Measurements from ENCODE around the gene SLC35D3. TPM values are rescaled to one million over a fixed set of nuclear protein-coding genes. Genes with fewer than 3 reads are reported as not detected.
"Not testable (repeated sequence)": the region's sequence is repeated elsewhere in the genome, so short reads cannot be mapped to it uniquely, and the experiment has no call there.

Gene SLC35D3
- total and polyA plus RNA-seq, 8 donors, result 0.14 to 5.9 (median 0.56) TPM; not detected in 1

- H3K27ac ChIP-seq, result no peak overlapping the region
- H3K9me3 ChIP-seq, result no peaks in the 10 kb centered on the region
- DNase-seq, result no peak
- TF ChIP-seq CTCF (IDR thresholded peaks at IDR 0.05), result no peak
- no peaks in the 10 kb centered on the region for H3K27me3 ChIP-seq
- H3K4me3 ChIP-seq, result no peak overlapping the region
- no peak for ATAC-seq
- peaks cover 0 to 2% (median 0%) of the 10 kb centered on the region in 3 donors for H3K36me3 ChIP-seq
- intact Hi-C loops (cut with DNase I), result no loop called here
- peaks cover 5 to 17% (median 16%) of the 10 kb centered on the region in 3 donors for H3K4me1 ChIP-seq
- WGBS, 2 donors, result 85 to 86% methylated on average over 5 of the region's 5 CpGs
- no peak for FAIRE-seq
Observed at GRCh38 chr6:136893187-136893586, 28.9 kb upstream of the SLC35D3 start.

GRCh38 chr6:136895901-136896300 is 26.2 kb upstream of the SLC35D3 start:
- intact Hi-C loops (cut with DNase I), result no loop called here
- TF ChIP-seq CTCF (IDR thresholded peaks at IDR 0.05), result no peak
- Histone ChIP-seq H3K4me1 (no peaks in the 10 kb centered on the region), H3K4me3 (no peak overlapping the region), H3K27me3 (no peaks in the 10 kb centered on the region), H3K9me3 (no peaks in the 10 kb centered on the region), H3K36me3 (peaks cover 0 to 7% (median 0%) of the 10 kb centered on the region in 3 donors), H3K27ac (no peak overlapping the region)
- WGBS, 2 donors, result 46 to 51% methylated on average over 3 of the region's 3 CpGs
- DNase-seq (no peak), FAIRE-seq (no peak), ATAC-seq (no peak)

GRCh38 chr6:136897071-136897470 is 25.0 kb upstream of the SLC35D3 start:
- H3K27me3 ChIP-seq, result no peaks in the 10 kb centered on the region
- FAIRE-seq (no peak), DNase-seq (no peak), ATAC-seq (no peak)
- H3K36me3 ChIP-seq, result peaks cover 0 to 7% (median 0%) of the 10 kb centered on the region in 3 donors
- 33 to 96% methylated on average over 1 of the region's 1 CpG for WGBS, 2 donors
- H3K9me3 ChIP-seq, result no peaks in the 10 kb centered on the region
- H3K27ac ChIP-seq, result no peak overlapping the region
- H3K4me1 ChIP-seq, result no peaks in the 10 kb centered on the region
- intact Hi-C loops (cut with DNase I), result no loop called here
- TF ChIP-seq CTCF (IDR thresholded peaks at IDR 0.05), result no peak
- H3K4me3 ChIP-seq, result no peak overlapping the region

GRCh38 chr6:136901212-136901784 is 20.8 kb upstream of the SLC35D3 start:
- peaks cover 0 to 10% (median 0%) of the 10 kb centered on the region in 3 donors for H3K36me3 ChIP-seq

GRCh38 chr6:136904477-136904876 is 17.6 kb upstream of the SLC35D3 start:
- H3K27ac ChIP-seq; H3K36me3 ChIP-seq; H3K9me3 ChIP-seq; DNase-seq; ATAC-seq; H3K4me1 ChIP-seq; H3K27me3 ChIP-seq; FAIRE-seq; H3K4me3 ChIP-seq; intact Hi-C loops (cut with DNase I): not testable (repeated sequence)
- WGBS, 2 donors, result 98% methylated on average over 3 of the region's 3 CpGs

More at GRCh38 chr6:136901212-136901784, 20.8 kb upstream of the SLC35D3 start:
- 91 to 92% methylated on average over 5 of the region's 5 CpGs for WGBS, 2 donors
- ATAC-seq, result no peak
- no peaks in the 10 kb centered on the region for H3K27me3 ChIP-seq
- intact Hi-C loops (cut with DNase I), result no loop called here
- DNase-seq, result no peak
- TF ChIP-seq CTCF (IDR thresholded peaks at IDR 0.05), result no peak
- no peaks in the 10 kb centered on the region for H3K9me3 ChIP-seq
- no peaks in the 10 kb centered on the region for H3K4me1 ChIP-seq
- H3K4me3 ChIP-seq, result no peak overlapping the region
- no peak overlapping the region for H3K27ac ChIP-seq
- FAIRE-seq, result no peak
